ENCODE results near the gene HILPDA. TPM values are rescaled to one million over a fixed set of nuclear protein-coding genes. Genes with fewer than 3 reads are reported as not detected.

The HILPDA gene
- total RNA-seq, 4 donors from 2014 or later = 1.1 to 4.3 (median 3.2) TPM

- no peaks in the 10 kb centered on the region for H3K9me3 ChIP-seq
- H3K27ac ChIP-seq = no peak overlapping the region
- H3K27me3 ChIP-seq = no peaks in the 10 kb centered on the region
- no peak overlapping the region for H3K4me3 ChIP-seq
- H3K36me3 ChIP-seq = no peaks in the 10 kb centered on the region
- no peak for TF ChIP-seq POLR2A (IDR thresholded peaks at IDR 0.05)
- TF ChIP-seq, protein P1, sequence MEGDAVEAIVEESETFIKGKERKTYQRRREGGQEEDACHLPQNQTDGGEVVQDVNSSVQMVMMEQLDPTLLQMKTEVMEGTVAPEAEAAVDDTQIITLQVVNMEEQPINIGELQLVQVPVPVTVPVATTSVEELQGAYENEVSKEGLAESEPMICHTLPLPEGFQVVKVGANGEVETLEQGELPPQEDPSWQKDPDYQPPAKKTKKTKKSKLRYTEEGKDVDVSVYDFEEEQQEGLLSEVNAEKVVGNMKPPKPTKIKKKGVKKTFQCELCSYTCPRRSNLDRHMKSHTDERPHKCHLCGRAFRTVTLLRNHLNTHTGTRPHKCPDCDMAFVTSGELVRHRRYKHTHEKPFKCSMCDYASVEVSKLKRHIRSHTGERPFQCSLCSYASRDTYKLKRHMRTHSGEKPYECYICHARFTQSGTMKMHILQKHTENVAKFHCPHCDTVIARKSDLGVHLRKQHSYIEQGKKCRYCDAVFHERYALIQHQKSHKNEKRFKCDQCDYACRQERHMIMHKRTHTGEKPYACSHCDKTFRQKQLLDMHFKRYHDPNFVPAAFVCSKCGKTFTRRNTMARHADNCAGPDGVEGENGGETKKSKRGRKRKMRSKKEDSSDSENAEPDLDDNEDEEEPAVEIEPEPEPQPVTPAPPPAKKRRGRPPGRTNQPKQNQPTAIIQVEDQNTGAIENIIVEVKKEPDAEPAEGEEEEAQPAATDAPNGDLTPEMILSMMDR (IDR thresholded peaks at IDR 0.05 in 4 of 5, conservative IDR thresholded peaks at IDR 0.05 in 1 of 5) = no peak
- intact Hi-C loops (cut with DNase I; ENCODE audit: low total_unique reads) = no loop called here
- no peak for ATAC-seq
- in situ Hi-C loops (cut with MboI; ENCODE audit: low sequenced_read_pairs in 4 of 4) = no loop called here
- H3K4me1 ChIP-seq = peaks cover 0 to 4% of the 10 kb centered on the region in 2 donors
- no peak for DNase-seq
These were observed 25.5 kb upstream of the HILPDA start for GRCh38 chr7:128430207-128430606.

DNA sequence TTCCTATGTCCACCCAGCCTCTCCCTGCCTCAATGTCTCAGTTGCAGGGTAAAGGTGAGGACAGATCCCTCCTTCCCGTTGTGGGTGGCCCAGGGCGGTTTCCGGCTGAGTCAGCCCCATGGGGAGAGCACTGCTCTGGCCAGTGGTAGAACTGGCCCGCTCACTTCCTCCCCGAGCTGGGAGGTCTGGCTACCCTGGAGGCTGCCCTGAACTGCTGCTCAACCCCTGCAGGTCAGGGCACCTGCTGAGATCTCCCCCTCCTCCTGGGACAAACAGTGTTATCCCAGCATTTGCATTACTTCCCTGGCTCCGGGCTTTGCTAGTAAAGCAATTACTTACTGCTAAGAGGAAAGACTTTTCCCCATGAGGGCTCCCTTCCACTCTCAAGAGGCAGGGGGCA is 24.5 kb upstream of the HILPDA start:
- Histone ChIP-seq H3K4me1 (peaks cover 0 to 4% of the 10 kb centered on the region in 2 donors), H3K27ac (no peak overlapping the region), H3K36me3 (no peaks in the 10 kb centered on the region), H3K4me3 (no peak overlapping the region), H3K9me3 (no peaks in the 10 kb centered on the region), H3K27me3 (no peaks in the 10 kb centered on the region)
- intact Hi-C loops (cut with DNase I; ENCODE audit: low total_unique reads) (no loop called here), in situ Hi-C loops (cut with MboI; ENCODE audit: low sequenced_read_pairs in 4 of 4) (no loop called here)
- no peak for ATAC-seq
- DNase-seq = no peak
- TF ChIP-seq, protein P1 (IDR thresholded peaks at IDR 0.05 in 4 of 5, conservative IDR thresholded peaks at IDR 0.05 in 1 of 5) = no peak
- no peak for TF ChIP-seq POLR2A (IDR thresholded peaks at IDR 0.05)

DNA sequence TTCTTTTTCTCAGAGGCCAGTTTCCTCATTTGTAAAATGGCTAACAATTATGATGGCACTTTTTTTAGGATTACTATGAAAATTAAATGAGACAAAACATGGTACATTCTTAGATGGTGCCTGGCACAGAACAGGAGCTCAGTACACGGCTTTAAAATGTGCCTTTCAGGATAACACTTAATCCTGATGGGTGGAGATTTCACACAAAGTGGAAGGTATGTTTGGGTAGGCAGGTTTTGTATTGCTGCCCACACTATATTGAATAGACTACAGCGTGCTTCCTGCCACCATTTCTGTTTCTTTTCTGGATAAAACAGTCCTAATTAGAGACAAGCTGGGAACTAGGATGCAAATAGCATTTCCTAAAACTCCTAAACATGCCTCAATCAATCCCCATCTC is 23.9 kb upstream of the HILPDA start:
- ATAC-seq (no peak), DNase-seq (no peak)
- peaks cover 0 to 4% of the 10 kb centered on the region in 2 donors for H3K4me1 ChIP-seq
- intact Hi-C loops (cut with DNase I; ENCODE audit: low total_unique reads) = no loop called here
- TF ChIP-seq, protein P1 (IDR thresholded peaks at IDR 0.05 in 4 of 5, conservative IDR thresholded peaks at IDR 0.05 in 1 of 5) = no peak
- TF ChIP-seq POLR2A (IDR thresholded peaks at IDR 0.05) = no peak
- no peaks in the 10 kb centered on the region for H3K9me3 ChIP-seq
- H3K27me3 ChIP-seq = no peaks in the 10 kb centered on the region
- in situ Hi-C loops (cut with MboI; ENCODE audit: low sequenced_read_pairs in 4 of 4) = no loop called here
- no peaks in the 10 kb centered on the region for H3K36me3 ChIP-seq
- no peak overlapping the region for H3K27ac ChIP-seq
- H3K4me3 ChIP-seq = no peak overlapping the region

- Histone ChIP-seq H3K27me3 (no peaks in the 10 kb centered on the region), H3K4me1 (no peaks in the 10 kb centered on the region), H3K36me3 (no peaks in the 10 kb centered on the region), H3K4me3 (no peak overlapping the region), H3K9me3 (no peaks in the 10 kb centered on the region), H3K27ac (no peak overlapping the region)
- TF ChIP-seq, protein P1 (IDR thresholded peaks at IDR 0.05 in 4 of 5, conservative IDR thresholded peaks at IDR 0.05 in 1 of 5) = no peak
- no peak for TF ChIP-seq POLR2A (IDR thresholded peaks at IDR 0.05)
- DNase-seq = no peak
- intact Hi-C loops (cut with DNase I; ENCODE audit: low total_unique reads) (no loop called here), in situ Hi-C loops (cut with MboI; ENCODE audit: low sequenced_read_pairs in 4 of 4) (no loop called here)
- no peak for ATAC-seq
These were observed 21.0 kb upstream of the HILPDA start for GRCh38 chr7:128434413-128435326.
